Measurements from ENCODE around the gene ARMC9.

Gene ARMC9

DNA sequence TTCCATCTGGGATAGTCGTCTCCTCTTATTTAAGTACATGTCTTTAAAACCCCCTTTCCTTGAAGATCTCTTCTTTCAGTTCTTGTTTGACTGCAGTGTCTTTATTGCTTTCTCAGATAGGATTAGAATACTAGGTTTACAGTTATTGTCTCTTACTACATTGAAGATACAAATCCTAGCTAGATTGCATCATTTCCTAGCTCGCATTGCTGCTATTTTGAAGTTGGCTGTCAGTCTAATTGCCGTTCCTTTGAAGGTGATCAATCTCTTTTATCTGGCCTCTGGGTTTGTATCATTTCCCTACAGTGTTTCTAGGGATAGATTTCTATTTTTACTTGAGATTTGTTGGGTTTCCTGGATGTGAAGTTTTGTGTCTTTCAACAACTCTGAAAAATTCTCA lies 20.9 kb downstream of the ARMC9 start:
- Histone ChIP-seq H2BK5ac (ENCODE audit: low read length) (no peak overlapping the region), H3K4me3 (ENCODE audit: low read length in 2 of 2) (no peak overlapping the region), H2AK5ac (ENCODE audit: low read depth, low read length) (no peak overlapping the region), H3K79me1 (ENCODE audit: low read depth, low read length) (no peaks in the 10 kb centered on the region), H3K14ac (ENCODE audit: low read length) (no peak overlapping the region), H3K4me1 (ENCODE audit: control insufficient read depth in 2 of 2, insufficient read depth in 1 of 2, low read depth in 1 of 2, low read length in 2 of 2) (no peaks in the 10 kb centered on the region), H2BK15ac (ENCODE audit: low read length) (no peak overlapping the region), H3K9ac (ENCODE audit: low read depth, low read length, poor library complexity) (no peak overlapping the region), H4K91ac (ENCODE audit: low read depth, low read length, poor library complexity) (no peak overlapping the region), H3K4ac (ENCODE audit: low read length) (no peak overlapping the region), H4K8ac (ENCODE audit: low read depth, low read length) (no peak overlapping the region), H3K27ac (replicated peaks; ENCODE audit: low read length) (no peak overlapping the region), H3K9me3 (replicated peaks in 1 of 2; ENCODE audit: control insufficient read depth in 2 of 2, insufficient read depth in 1 of 2, low read depth in 1 of 2, low read length in 2 of 2) (peaks cover 0 to 8% of the 10 kb centered on the region in 2 donors), H3K18ac (ENCODE audit: low read length) (no peak overlapping the region), H2BK12ac (ENCODE audit: low read length) (no peak overlapping the region), H3K4me2 (ENCODE audit: insufficient read depth, low read length, poor library complexity, severe bottlenecking) (no peak overlapping the region), H2AFZ (ENCODE audit: low read length) (no peak overlapping the region), H2BK120ac (ENCODE audit: low read depth, low read length) (no peak overlapping the region), H3K23ac (ENCODE audit: low read depth, low read length, poor library complexity) (no peak overlapping the region), H3K36me3 (replicated peaks in 1 of 2; ENCODE audit: control insufficient read depth in 2 of 2, insufficient read depth in 2 of 2, low read length in 2 of 2) (peaks cover 17 to 97% of the 10 kb centered on the region in 2 donors), H3K27me3 (ENCODE audit: control insufficient read depth in 3 of 3, insufficient read depth in 3 of 3, low read depth in 1 of 3, low read length in 3 of 3) (no peaks in the 10 kb centered on the region)
- no CpG with 5 or more reads among the region's 3 CpGs for WGBS, 2 donors (ENCODE audit: extremely low coverage in 2 of 2, insufficient read length in 2 of 2, insufficient replicate concordance in 1 of 2)
- no peak for DNase-seq (ENCODE audit: low spot score)

DNA sequence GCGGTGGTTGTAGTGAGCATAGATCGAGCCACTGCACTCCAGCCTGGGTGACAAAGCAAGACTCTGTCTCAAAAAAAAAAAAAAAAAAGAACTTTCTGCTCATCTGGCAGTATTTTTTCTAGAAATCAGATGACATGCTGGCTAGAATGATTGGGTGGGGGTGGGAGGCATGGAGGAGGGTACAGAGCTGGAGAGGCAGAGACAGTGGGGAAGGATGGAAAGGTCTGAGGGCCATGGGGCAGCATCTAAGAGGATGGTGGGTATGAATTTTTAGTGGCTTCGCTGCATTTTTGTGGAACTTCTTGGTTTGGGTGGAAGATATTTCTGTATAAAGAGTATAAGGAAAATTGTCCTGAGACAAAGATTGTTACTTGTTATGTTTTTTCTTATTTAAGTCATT lies 23.3 kb downstream of the ARMC9 start:
- H2AFZ ChIP-seq (ENCODE audit: low read length) = no peak overlapping the region
- no peak for DNase-seq (ENCODE audit: low spot score)
- peaks cover 0 to 8% of the 10 kb centered on the region in 2 donors for H3K9me3 ChIP-seq (replicated peaks in 1 of 2; ENCODE audit: control insufficient read depth in 2 of 2, insufficient read depth in 1 of 2, low read depth in 1 of 2, low read length in 2 of 2)
- H3K27ac ChIP-seq (replicated peaks; ENCODE audit: low read length) = no peak overlapping the region
- H2AK5ac ChIP-seq (ENCODE audit: low read depth, low read length) = no peak overlapping the region
- no peak overlapping the region for H4K8ac ChIP-seq (ENCODE audit: low read depth, low read length)
- no peaks in the 10 kb centered on the region for H3K79me1 ChIP-seq (ENCODE audit: low read depth, low read length)
- H4K91ac ChIP-seq (ENCODE audit: low read depth, low read length, poor library complexity) = no peak overlapping the region
- no peaks in the 10 kb centered on the region for H3K4me1 ChIP-seq (ENCODE audit: control insufficient read depth in 2 of 2, insufficient read depth in 1 of 2, low read depth in 1 of 2, low read length in 2 of 2)
- H3K23ac ChIP-seq (ENCODE audit: low read depth, low read length, poor library complexity) = no peak overlapping the region
- H3K14ac ChIP-seq (ENCODE audit: low read length) = no peak overlapping the region
- H3K27me3 ChIP-seq (ENCODE audit: control insufficient read depth in 3 of 3, insufficient read depth in 3 of 3, low read depth in 1 of 3, low read length in 3 of 3) = no peaks in the 10 kb centered on the region
- H3K9ac ChIP-seq (ENCODE audit: low read depth, low read length, poor library complexity) = no peak overlapping the region
- H3K4me3 ChIP-seq (ENCODE audit: low read length in 2 of 2) = no peak overlapping the region
- no peak overlapping the region for H2BK12ac ChIP-seq (ENCODE audit: low read length)
- no peak overlapping the region for H2BK120ac ChIP-seq (ENCODE audit: low read depth, low read length)
- H3K4me2 ChIP-seq (ENCODE audit: insufficient read depth, low read length, poor library complexity, severe bottlenecking) = no peak overlapping the region
- no peak overlapping the region for H3K4ac ChIP-seq (ENCODE audit: low read length)
- no CpG with 5 or more reads among the region's 3 CpGs for WGBS, 2 donors (ENCODE audit: extremely low coverage in 2 of 2, insufficient read length in 2 of 2, insufficient replicate concordance in 1 of 2)
- no peak overlapping the region for H2BK15ac ChIP-seq (ENCODE audit: low read length)
- H2BK5ac ChIP-seq (ENCODE audit: low read length) = no peak overlapping the region
- H3K36me3 ChIP-seq (replicated peaks in 1 of 2; ENCODE audit: control insufficient read depth in 2 of 2, insufficient read depth in 2 of 2, low read length in 2 of 2) = peaks cover 10 to 94% of the 10 kb centered on the region in 2 donors
- no peak overlapping the region for H3K18ac ChIP-seq (ENCODE audit: low read length)

DNA sequence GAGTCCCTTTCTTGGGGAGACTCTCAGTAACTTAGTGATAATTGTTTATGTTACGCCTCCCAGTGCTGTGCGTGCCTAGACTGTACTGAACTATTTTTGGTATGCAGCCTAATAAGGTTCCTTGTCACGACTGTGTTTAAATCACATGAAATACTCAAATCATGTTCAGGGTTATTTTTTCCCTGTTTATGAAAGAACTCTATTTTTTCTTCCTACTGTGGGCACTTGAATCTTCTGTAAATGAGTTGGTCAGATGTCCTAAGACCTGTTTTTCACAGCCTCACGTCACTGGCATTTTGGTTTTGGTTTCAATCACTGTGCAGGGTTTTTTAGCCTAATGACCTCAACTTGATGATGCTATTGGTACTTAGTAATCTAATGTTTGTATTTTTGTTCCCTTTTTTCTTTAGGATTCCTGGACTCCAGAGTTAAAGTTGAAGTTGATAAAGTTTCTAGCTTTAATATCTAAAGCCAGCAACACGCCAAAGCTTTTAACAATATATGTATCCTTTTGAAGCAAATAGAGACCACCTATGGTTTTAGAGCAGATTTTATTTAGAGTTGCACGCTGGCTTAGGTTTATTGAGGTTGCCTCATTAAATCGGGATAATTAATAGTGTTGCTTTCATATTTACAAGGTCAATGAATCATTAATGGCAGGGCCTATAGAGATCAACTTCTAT lies 24.0 kb downstream of the ARMC9 start:
- no CpG with 5 or more reads among the region's 7 CpGs for WGBS, 2 donors (ENCODE audit: extremely low coverage in 2 of 2, insufficient read length in 2 of 2, insufficient replicate concordance in 1 of 2)
- Histone ChIP-seq H3K14ac (ENCODE audit: low read length) (no peak overlapping the region), H2BK15ac (ENCODE audit: low read length) (no peak overlapping the region), H2BK120ac (ENCODE audit: low read depth, low read length) (no peak overlapping the region), H3K4me3 (ENCODE audit: low read length in 2 of 2) (no peak overlapping the region), H3K4me2 (ENCODE audit: insufficient read depth, low read length, poor library complexity, severe bottlenecking) (no peak overlapping the region), H3K23ac (ENCODE audit: low read depth, low read length, poor library complexity) (no peak overlapping the region), H2AFZ (ENCODE audit: low read length) (no peak overlapping the region), H3K79me1 (ENCODE audit: low read depth, low read length) (no peaks in the 10 kb centered on the region), H4K8ac (ENCODE audit: low read depth, low read length) (no peak overlapping the region), H3K27ac (replicated peaks; ENCODE audit: low read length) (no peak overlapping the region), H3K9me3 (replicated peaks in 1 of 2; ENCODE audit: control insufficient read depth in 2 of 2, insufficient read depth in 1 of 2, low read depth in 1 of 2, low read length in 2 of 2) (peaks cover 0 to 8% of the 10 kb centered on the region in 2 donors), H4K91ac (ENCODE audit: low read depth, low read length, poor library complexity) (no peak overlapping the region), H3K27me3 (ENCODE audit: control insufficient read depth in 3 of 3, insufficient read depth in 3 of 3, low read depth in 1 of 3, low read length in 3 of 3) (no peaks in the 10 kb centered on the region), H2BK5ac (ENCODE audit: low read length) (no peak overlapping the region), H2BK12ac (ENCODE audit: low read length) (no peak overlapping the region), H3K18ac (ENCODE audit: low read length) (no peak overlapping the region), H2AK5ac (ENCODE audit: low read depth, low read length) (no peak overlapping the region), H3K9ac (ENCODE audit: low read depth, low read length, poor library complexity) (no peak overlapping the region), H3K4me1 (ENCODE audit: control insufficient read depth in 2 of 2, insufficient read depth in 1 of 2, low read depth in 1 of 2, low read length in 2 of 2) (peaks cover 0 to under 1% of the 10 kb centered on the region in 2 donors), H3K4ac (ENCODE audit: low read length) (no peak overlapping the region), H3K36me3 (replicated peaks in 1 of 2; ENCODE audit: control insufficient read depth in 2 of 2, insufficient read depth in 2 of 2, low read length in 2 of 2) (peaks cover 10 to 89% of the 10 kb centered on the region in 2 donors)
- DNase-seq (ENCODE audit: low spot score) = no peak

DNA sequence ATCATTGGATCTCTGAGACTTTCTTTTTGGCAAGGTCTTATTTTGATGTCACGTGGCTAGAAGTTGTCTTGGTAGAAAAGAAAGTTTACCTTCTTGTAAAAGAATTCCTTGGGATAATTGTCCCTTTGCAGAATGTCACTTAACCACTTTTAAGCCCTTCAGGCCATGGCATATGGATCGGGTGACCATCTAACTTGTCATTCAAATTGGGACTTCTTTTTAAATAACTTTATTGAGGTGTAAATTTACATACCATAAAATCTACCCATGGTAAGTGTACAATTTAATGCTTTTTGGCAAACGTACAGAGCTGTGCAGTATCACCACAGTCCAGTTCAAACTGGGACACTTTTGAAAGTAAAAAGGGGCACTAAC lies 24.6 kb downstream of the ARMC9 start:
- Histone ChIP-seq H3K4me2 (ENCODE audit: insufficient read depth, low read length, poor library complexity, severe bottlenecking) (no peak overlapping the region), H3K9ac (ENCODE audit: low read depth, low read length, poor library complexity) (no peak overlapping the region), H2AK5ac (ENCODE audit: low read depth, low read length) (no peak overlapping the region), H3K36me3 (replicated peaks in 1 of 2; ENCODE audit: control insufficient read depth in 2 of 2, insufficient read depth in 2 of 2, low read length in 2 of 2) (peaks cover 11 to 89% of the 10 kb centered on the region in 2 donors), H3K4ac (ENCODE audit: low read length) (no peak overlapping the region), H3K27me3 (ENCODE audit: control insufficient read depth in 3 of 3, insufficient read depth in 3 of 3, low read depth in 1 of 3, low read length in 3 of 3) (no peaks in the 10 kb centered on the region), H4K8ac (ENCODE audit: low read depth, low read length) (no peak overlapping the region), H2AFZ (ENCODE audit: low read length) (no peak overlapping the region), H3K79me1 (ENCODE audit: low read depth, low read length) (no peaks in the 10 kb centered on the region), H2BK5ac (ENCODE audit: low read length) (no peak overlapping the region), H3K18ac (ENCODE audit: low read length) (no peak overlapping the region), H3K9me3 (replicated peaks in 1 of 2; ENCODE audit: control insufficient read depth in 2 of 2, insufficient read depth in 1 of 2, low read depth in 1 of 2, low read length in 2 of 2) (peaks cover 0 to 8% of the 10 kb centered on the region in 2 donors), H3K27ac (replicated peaks; ENCODE audit: low read length) (no peak overlapping the region), H3K14ac (ENCODE audit: low read length) (no peak overlapping the region), H3K23ac (ENCODE audit: low read depth, low read length, poor library complexity) (no peak overlapping the region), H4K91ac (ENCODE audit: low read depth, low read length, poor library complexity) (no peak overlapping the region), H2BK12ac (ENCODE audit: low read length) (no peak overlapping the region), H2BK15ac (ENCODE audit: low read length) (no peak overlapping the region), H3K4me3 (ENCODE audit: low read length in 2 of 2) (no peak overlapping the region), H3K4me1 (ENCODE audit: control insufficient read depth in 2 of 2, insufficient read depth in 1 of 2, low read depth in 1 of 2, low read length in 2 of 2) (peaks cover 0 to 3% of the 10 kb centered on the region in 2 donors), H2BK120ac (ENCODE audit: low read depth, low read length) (no peak overlapping the region)
- WGBS, 2 donors (ENCODE audit: extremely low coverage in 2 of 2, insufficient read length in 2 of 2, insufficient replicate concordance in 1 of 2) = no CpG with 5 or more reads among the region's 3 CpGs
- DNase-seq (ENCODE audit: low spot score) = no peak
